HepG2 (cell line): ENCODE results near the gene SNRPD3. TPM values are rescaled to one million over a fixed set of nuclear protein-coding genes. Genes with fewer than 3 reads are reported as not detected.

ENCODE experiments used
- AGO2 ChIP-seq: fragments of 200-400 bp; formaldehyde crosslinking; optimal IDR thresholded peaks from 2 replicates; pipeline ENCODE3; 2017; ENCODE audit warnings: mild to moderate bottlenecking, low read depth, low read length, moderate library complexity
- CAMTA2 ChIP-seq: sonication (generic); formaldehyde crosslinking; IDR thresholded peaks from 2 replicates; pipeline ENCODE4 v1.4.0; 2020; ENCODE audit warnings: mild to moderate bottlenecking, missing genetic modification reagents, borderline replicate concordance
- CERS6 ChIP-seq: sonication (generic); formaldehyde crosslinking; IDR thresholded peaks from 2 replicates; pipeline ENCODE4 v1.5.0; 2020; ENCODE audit warnings: missing genetic modification reagents
- DNMT3B ChIP-seq: conservative IDR thresholded peaks from 2 replicates; pipeline ENCODE4 v1.6.1; 2016; ENCODE audit warnings: missing biosample characterization, control low read depth
- HOMEZ ChIP-seq: IDR thresholded peaks from 2 replicates; pipeline ENCODE4 v1.6.1; 2016; ENCODE audit warnings: low read depth
- HOXA3 ChIP-seq: sonication (generic); formaldehyde crosslinking; IDR thresholded peaks from 2 replicates; pipeline ENCODE4 v1.5.0; 2020; ENCODE audit warnings: missing genetic modification reagents
- RBM22 ChIP-seq: fragments of 200-400 bp; formaldehyde crosslinking; optimal IDR thresholded peaks from 2 replicates; pipeline ENCODE3; 2017; ENCODE audit warnings: mild to moderate bottlenecking, low read length, moderate library complexity
- REL ChIP-seq: sonication (generic); formaldehyde crosslinking; conservative IDR thresholded peaks from 2 replicates; pipeline ENCODE4 v1.8.0; 2022; ENCODE audit warnings: mild to moderate bottlenecking, missing genetic modification reagents, moderate library complexity
- SIX4 ChIP-seq: sonication (generic); formaldehyde crosslinking; IDR thresholded peaks from 2 replicates; pipeline ENCODE4 v1.4.0; 2020; ENCODE audit warnings: missing genetic modification reagents
- SRF ChIP-seq: IDR thresholded peaks from 2 replicates; pipeline ENCODE4 v1.6.1; 2011; ENCODE audit warnings: mild to moderate bottlenecking, low read depth, low read length, moderate library complexity
- STAT5B ChIP-seq: sonication (generic); formaldehyde crosslinking; IDR thresholded peaks from 2 replicates; pipeline ENCODE4 v1.4.0; 2020; ENCODE audit warnings: missing genetic modification reagents
- TCF12 ChIP-seq, 2 experiments: fragments of 450-650 bp in 1 of 2; sonication (generic) in 1 of 2; formaldehyde crosslinking in 1 of 2; IDR thresholded peaks; 2 replicates each; pipeline versions ENCODE4 v1.6.1 to v1.8.0; 2017 to 2022; ENCODE audit warnings: antibody characterized with exemption in 1 of 2, mild to moderate bottlenecking in 1 of 2, missing genetic modification reagents in 1 of 2, moderate library complexity in 1 of 2
- THYN1 ChIP-seq: sonication (generic); formaldehyde crosslinking; IDR thresholded peaks from 2 replicates; pipeline ENCODE4 v1.8.1; 2023; ENCODE audit warnings: low read depth, mild to moderate bottlenecking, moderate library complexity, missing genetic modification reagents, borderline replicate concordance
- ZNF331 ChIP-seq: sonication (generic); formaldehyde crosslinking; IDR thresholded peaks from 2 replicates; pipeline ENCODE4 v1.4.0; 2020; ENCODE audit warnings: missing genetic modification reagents
- ZNF34 ChIP-seq: sonication (generic); formaldehyde crosslinking; IDR thresholded peaks from 2 replicates; pipeline ENCODE4 v1.4.0; 2020; ENCODE audit warnings: mild to moderate bottlenecking, missing genetic modification reagents, borderline replicate concordance
- ZNF441 ChIP-seq: sonication (generic); formaldehyde crosslinking; IDR thresholded peaks from 2 replicates; pipeline ENCODE4 v1.7.0; 2021; ENCODE audit warnings: missing genetic modification reagents, borderline replicate concordance
- ZNF737 ChIP-seq: sonication (generic); formaldehyde crosslinking; IDR thresholded peaks from 2 replicates; pipeline ENCODE4 v1.5.0; 2020; ENCODE audit warnings: missing genetic modification reagents, mild to moderate bottlenecking, borderline replicate concordance
- ZSCAN25 ChIP-seq: sonication (generic); formaldehyde crosslinking; IDR thresholded peaks from 2 replicates; pipeline ENCODE4 v1.8.0; 2022; ENCODE audit warnings: mild to moderate bottlenecking, missing genetic modification reagents
- polyA plus RNA-seq, 8 experiments: library from polyadenylated mRNA; depleted of rRNA in 3 of 8; stranded (reverse) in 7 of 8; unstranded in 1 of 8; fragments of >200 nt; fragmentation: Illumina TruSeq in 4 of 8; extraction: Trizol in 4 of 8; gene quantifications; 2 replicates each; pipeline versions ENCODE4 v1.2.1 to v1.2.3, GENCODE V29; 2011 to 2016; ENCODE audit warnings: low read depth in 4 of 8, missing spikeins in 1 of 8, mixed read lengths in 1 of 8; ENCODE audit not compliant: insufficient read depth in 1 of 8
- total RNA-seq, 5 experiments: library from RNA; depleted of rRNA; stranded (reverse); fragments of >200 nt; fragmentation: Illumina TruSeq; extraction: Trizol; gene quantifications; 2 replicates each; pipeline ENCODE4 v1.2.3, GENCODE V29; 2016; ENCODE audit warnings: low read depth in 1 of 5
- TF ChIP-seq, protein P1 (sequence below): sonication (generic); formaldehyde crosslinking; IDR thresholded peaks from 2 replicates; pipeline ENCODE4 v1.5.1; 2020; ENCODE audit warnings: missing genetic modification reagents, mild to moderate bottlenecking, borderline replicate concordance
- TF ChIP-seq, protein P2 (sequence below): fragments of 450-650 bp; IDR thresholded peaks from 2 replicates; pipeline ENCODE4 v1.6.1; 2017
- TF ChIP-seq, protein P3 (sequence below), 2 experiments: sonication (generic) in 1 of 2; formaldehyde crosslinking in 1 of 2; IDR thresholded peaks; 2 replicates each; pipeline versions ENCODE4 v1.4.0 to v1.6.1; 2018 to 2020; ENCODE audit warnings: missing genetic modification reagents in 2 of 2, borderline replicate concordance in 1 of 2, low read depth in 1 of 2, mild to moderate bottlenecking in 1 of 2, missing biosample characterization in 1 of 2

The SNRPD3 gene
- total and polyA plus RNA-seq, 2 of the 13 experiments (the other 11 are each of a cell fraction or from before 2014, with no cell fraction given) = 110 to 209 TPM

DNA sequence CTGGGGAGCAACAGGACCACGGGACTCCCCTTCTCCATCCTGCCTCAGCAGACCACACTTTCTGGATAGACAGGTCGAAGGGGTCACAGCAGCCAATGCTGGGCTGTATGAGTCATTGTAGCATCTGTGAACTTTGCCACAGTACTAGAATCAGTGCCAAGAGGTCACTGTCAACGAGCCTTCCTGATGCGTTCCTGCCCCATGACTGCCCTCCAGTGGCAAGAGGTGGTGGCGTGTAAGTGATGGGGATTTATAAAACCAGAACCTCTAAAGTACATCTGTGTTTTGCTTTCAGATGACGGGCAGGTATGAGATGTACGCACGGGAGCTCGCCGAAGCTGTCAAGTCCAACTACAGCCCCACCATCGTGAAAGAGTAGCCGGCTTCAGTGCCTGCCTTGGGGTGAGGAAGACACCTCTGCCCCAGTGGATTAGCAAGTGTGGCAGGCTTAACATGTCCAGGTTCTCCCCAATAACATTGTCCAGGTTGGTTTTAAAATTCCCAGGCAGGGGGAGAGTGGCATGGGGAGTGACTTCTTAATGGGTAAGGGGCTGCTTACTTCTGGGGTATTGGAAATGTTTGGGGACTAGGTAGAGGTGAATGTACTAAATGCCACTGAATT lies 30.3 kb upstream of the SNRPD3 start (continued):
- TF ChIP-seq ZNF441 (CRISPR knock-in tag) (no peak), ZSCAN25 (CRISPR knock-in tag) (peak; percentile 89), ZNF737 (CRISPR knock-in tag) (no peak), DNMT3B (no peak), CERS6 (CRISPR knock-in tag) (no peak), SRF (no peak), STAT5B (CRISPR knock-in tag) (no peak), AGO2 (no peak), RBM22 (no peak), SIX4 (no peak), TCF12 (IDR thresholded peaks at IDR 0.05) (no peak), TCF12 (CRISPR knock-in tag; IDR thresholded peaks at IDR 0.05) (no peak), ZNF331 (CRISPR knock-in tag) (peak; percentile 83), REL (CRISPR knock-in tag) (no peak), THYN1 (no peak), HOMEZ (CRISPR knock-in tag) (peak; percentile 82), ZNF34 (no peak), CAMTA2 (CRISPR knock-in tag) (no peak), HOXA3 (CRISPR knock-in tag) (peak; percentile 71; the same call in 1 of the 2 replicates)
- TF ChIP-seq, protein P1, sequence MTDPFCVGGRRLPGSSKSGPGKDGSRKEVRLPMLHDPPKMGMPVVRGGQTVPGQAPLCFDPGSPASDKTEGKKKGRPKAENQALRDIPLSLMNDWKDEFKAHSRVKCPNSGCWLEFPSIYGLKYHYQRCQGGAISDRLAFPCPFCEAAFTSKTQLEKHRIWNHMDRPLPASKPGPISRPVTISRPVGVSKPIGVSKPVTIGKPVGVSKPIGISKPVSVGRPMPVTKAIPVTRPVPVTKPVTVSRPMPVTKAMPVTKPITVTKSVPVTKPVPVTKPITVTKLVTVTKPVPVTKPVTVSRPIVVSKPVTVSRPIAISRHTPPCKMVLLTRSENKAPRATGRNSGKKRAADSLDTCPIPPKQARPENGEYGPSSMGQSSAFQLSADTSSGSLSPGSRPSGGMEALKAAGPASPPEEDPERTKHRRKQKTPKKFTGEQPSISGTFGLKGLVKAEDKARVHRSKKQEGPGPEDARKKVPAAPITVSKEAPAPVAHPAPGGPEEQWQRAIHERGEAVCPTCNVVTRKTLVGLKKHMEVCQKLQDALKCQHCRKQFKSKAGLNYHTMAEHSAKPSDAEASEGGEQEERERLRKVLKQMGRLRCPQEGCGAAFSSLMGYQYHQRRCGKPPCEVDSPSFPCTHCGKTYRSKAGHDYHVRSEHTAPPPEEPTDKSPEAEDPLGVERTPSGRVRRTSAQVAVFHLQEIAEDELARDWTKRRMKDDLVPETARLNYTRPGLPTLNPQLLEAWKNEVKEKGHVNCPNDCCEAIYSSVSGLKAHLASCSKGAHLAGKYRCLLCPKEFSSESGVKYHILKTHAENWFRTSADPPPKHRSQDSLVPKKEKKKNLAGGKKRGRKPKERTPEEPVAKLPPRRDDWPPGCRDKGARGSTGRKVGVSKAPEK (CRISPR knock-in tag) = no peak
- TF ChIP-seq, protein P2, sequence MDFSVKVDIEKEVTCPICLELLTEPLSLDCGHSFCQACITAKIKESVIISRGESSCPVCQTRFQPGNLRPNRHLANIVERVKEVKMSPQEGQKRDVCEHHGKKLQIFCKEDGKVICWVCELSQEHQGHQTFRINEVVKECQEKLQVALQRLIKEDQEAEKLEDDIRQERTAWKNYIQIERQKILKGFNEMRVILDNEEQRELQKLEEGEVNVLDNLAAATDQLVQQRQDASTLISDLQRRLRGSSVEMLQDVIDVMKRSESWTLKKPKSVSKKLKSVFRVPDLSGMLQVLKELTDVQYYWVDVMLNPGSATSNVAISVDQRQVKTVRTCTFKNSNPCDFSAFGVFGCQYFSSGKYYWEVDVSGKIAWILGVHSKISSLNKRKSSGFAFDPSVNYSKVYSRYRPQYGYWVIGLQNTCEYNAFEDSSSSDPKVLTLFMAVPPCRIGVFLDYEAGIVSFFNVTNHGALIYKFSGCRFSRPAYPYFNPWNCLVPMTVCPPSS = no peak
- TF ChIP-seq, protein P3, sequence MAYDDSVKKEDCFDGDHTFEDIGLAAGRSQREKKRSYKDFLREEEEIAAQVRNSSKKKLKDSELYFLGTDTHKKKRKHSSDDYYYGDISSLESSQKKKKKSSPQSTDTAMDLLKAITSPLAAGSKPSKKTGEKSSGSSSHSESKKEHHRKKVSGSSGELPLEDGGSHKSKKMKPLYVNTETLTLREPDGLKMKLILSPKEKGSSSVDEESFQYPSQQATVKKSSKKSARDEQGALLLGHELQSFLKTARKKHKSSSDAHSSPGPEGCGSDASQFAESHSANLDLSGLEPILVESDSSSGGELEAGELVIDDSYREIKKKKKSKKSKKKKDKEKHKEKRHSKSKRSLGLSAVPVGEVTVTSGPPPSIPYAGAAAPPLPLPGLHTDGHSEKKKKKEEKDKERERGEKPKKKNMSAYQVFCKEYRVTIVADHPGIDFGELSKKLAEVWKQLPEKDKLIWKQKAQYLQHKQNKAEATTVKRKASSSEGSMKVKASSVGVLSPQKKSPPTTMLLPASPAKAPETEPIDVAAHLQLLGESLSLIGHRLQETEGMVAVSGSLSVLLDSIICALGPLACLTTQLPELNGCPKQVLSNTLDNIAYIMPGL (CRISPR knock-in tag; IDR thresholded peaks at IDR 0.05; ENCODE audit: borderline replicate concordance in 1 of 2, low read depth in 1 of 2) = peak; percentile 45 to 83; a peak in 1 of 4 replicates
